22Rv1 (cell line): ENCODE data around the gene ZNF787.

Experiments used
- CTCF ChIP-seq: fragments of 450-650 bp; IDR thresholded peaks from 2 replicates; pipeline ENCODE4 v1.5.1; 2017; ENCODE audit warnings: mild to moderate bottlenecking
- ZFX ChIP-seq: fragments of 450-650 bp; IDR thresholded peaks from 2 replicates; pipeline ENCODE4 v1.6.1; 2017; ENCODE audit warnings: antibody characterized with exemption, borderline replicate concordance

GRCh38 chr19:56118666-56119581 is 2.2 kb downstream of the ZNF787 start:
- no peak for TF ChIP-seq CTCF
- TF ChIP-seq ZFX: no peak
